AG08396 (cell line): Measurements from ENCODE around the gene ZNF438.
A peak's percentile ranks its signal among the peaks of the same experiment; 100 is the strongest.

Source experiments
- DNase-seq: peaks from one replicate; pipeline ENCODE4 v3.0.0; 2012; ENCODE audit warnings: low spot score, mixed read lengths

ZNF438 gene

DNA sequence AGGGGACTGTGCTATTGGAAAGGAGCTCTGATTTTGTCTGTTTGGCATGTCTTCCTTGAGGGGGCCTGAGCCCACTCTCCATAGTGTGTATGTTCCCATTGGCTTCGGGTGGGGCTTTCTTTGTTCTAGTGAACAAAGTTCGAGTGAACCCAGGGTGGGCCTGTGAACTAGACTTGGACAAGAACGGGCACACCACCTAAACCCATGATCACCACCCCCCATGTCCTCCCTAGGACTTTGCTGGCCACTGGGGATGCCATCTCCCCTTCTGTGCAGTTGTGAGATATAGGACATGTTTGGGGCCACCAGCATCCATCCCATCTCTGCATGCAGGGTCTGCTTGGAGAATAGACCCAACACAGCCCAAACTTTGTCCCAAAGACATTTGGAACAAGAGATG lies 206.6 kb downstream of the ZNF438 start:
- no peak for DNase-seq

DNA sequence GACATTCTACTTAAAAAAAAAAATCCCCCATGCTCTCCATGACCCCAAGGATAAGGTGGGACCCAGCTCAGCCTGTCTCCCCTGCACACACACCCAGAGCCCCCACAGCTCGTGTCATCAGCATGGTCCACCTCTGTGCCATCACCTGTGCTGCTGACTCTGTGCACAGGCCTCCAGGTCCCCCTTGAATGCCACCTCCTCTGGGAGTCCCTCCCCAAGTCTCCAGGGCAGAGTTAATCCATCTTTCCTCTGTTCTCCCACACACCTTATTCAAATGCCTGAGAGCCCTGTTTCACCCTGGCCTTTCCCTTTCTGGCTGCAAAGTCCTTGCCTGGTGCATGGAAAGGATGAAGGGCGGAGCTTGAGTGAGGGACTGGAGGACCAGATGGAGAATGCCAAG lies 208.0 kb downstream of the ZNF438 start:
- DNase-seq, result no peak

GRCh38 chr10:30822693-30823465 lies 208.8 kb downstream of the ZNF438 start:
- DNase-seq, result no peak

- DNase-seq, result no peak
Measured at GRCh38 chr10:30821994-30822692, 209.5 kb downstream of the ZNF438 start.

- no peak for DNase-seq
Measured at GRCh38 chr10:30821261-30821993, 210.2 kb downstream of the ZNF438 start.

DNA sequence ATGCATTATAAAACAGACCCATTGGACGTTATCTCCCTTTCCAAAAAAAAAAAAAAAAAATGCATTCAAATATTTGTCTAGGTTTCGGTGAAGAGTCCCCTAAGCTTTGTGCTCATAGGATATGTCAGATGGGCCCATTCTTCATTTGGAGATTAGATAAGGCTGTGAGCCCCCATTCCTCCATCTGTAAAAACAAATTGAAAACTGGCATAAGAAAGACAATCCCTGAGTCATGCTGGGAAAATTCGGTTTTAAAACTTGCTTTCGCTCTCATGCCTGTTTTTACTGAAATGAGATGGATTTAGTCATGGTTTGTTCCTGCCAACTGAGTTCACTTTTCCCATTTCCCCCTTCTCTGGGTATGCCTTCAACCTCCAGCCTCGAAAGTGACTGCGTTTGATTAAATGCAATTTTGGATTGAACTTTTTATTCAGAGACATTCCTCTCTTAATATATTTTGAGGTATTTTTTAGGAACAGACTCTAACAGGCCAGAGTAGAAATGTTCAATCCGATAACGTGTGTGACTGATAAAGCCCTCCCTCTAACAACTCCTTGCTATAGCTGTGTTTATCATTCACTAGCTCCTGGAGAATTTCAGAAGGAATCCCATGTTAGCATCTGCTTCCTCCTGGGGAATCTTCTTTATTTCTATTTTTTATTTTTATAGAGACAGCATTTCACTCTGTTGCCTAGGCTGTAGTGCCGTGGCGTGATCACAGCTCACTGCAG lies 211.2 kb downstream of the ZNF438 start:
- peak; percentile 68 for DNase-seq

DNA sequence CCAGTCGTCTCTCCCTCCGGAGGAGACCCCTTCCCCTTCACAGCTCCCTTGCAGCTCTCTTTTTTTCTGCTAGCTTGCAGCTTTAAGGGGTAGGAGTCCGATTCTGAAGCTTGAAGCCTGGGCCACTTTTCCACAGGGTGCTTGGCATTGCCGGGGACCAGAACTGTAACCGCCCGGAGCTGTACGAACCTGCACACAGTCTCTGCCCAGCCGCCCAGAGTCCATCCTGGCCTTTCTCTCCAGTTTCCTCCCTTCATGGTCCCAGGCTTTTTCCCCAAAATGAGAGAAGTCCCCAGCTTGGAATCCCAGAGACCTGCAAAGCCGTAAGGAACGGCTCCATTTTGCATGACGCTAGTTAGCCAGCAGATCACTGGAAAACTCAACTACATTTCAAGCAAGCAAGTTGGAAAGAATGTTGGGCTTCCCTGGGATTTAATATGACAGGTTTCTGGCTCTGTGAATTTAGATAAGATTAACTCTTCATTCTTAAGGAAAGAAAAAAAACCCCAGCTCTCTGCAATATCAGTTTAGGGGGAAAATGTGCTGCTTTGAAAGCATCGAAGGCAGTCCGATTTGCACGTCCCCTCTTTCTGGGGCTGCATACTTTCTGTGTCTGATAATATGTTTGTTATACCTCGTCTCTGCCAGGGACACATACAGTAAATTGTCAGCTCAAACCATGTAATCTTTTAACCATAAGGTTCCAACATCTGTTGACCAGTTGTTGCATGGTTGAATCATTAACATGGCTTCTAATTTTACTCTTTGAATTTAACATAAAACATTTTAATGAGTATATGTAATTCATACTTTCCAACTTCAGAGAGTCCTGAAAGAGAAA lies 212.1 kb downstream of the ZNF438 start:
- DNase-seq, result no peak

DNA sequence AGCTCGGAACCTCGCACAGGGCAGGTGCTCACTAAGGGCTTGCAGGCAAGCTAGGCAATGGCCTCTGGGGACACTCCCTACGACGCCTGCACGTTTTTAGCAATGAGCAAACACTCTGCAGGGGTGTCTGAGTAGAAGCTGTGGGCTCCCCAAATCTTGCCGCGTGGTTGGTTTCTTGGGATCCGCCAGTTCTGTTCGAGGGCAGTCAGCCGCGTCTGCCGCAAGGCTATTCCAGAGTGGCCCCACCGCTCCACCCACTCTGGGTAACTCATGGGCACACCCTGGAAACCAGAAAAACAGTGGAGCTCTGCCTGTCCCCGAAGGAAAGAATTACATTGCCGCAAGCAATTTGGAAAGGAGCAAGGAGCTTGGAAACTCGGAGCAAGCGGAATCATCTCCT lies 212.8 kb downstream of the ZNF438 start:
- DNase-seq, result peak; percentile 32

DNA sequence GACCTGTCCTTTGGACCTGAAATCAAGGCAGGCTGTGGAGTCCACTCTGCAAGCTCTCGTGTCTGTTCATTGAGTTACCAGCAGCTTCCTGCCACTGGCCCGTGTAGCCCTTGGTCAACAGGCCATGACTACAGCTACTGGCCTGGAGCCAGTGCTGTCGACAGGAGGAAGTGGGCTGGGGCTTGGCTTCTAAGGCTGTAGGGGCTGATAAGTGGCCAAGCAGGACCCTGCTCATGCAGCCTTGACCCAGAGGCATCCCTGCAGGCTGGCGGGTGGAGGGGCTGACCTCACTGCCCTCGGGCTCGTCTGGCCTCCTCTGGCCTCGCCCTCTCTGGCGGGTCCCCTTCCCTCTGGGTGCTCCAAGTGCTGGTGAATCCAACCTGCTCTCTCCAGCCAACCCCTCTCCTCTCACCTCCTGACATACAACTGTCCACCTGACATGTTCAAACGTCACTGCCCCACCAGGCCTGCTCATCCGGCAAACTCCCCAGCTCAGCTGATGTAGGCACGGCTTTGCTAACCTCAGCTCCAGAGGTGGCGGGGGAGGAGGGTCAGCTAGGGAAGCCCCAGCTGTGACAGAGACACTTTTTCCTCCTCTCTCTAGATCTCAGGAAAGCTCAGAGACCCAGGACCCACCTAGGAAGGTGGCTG lies 213.5 kb downstream of the ZNF438 start:
- peak; percentile 29 for DNase-seq

GRCh38 chr10:30817541-30817940 lies 214.1 kb downstream of the ZNF438 start:
- DNase-seq, result no peak

- DNase-seq, result no peak
Measured at GRCh38 chr10:30816820-30817171, 214.9 kb downstream of the ZNF438 start.

DNA sequence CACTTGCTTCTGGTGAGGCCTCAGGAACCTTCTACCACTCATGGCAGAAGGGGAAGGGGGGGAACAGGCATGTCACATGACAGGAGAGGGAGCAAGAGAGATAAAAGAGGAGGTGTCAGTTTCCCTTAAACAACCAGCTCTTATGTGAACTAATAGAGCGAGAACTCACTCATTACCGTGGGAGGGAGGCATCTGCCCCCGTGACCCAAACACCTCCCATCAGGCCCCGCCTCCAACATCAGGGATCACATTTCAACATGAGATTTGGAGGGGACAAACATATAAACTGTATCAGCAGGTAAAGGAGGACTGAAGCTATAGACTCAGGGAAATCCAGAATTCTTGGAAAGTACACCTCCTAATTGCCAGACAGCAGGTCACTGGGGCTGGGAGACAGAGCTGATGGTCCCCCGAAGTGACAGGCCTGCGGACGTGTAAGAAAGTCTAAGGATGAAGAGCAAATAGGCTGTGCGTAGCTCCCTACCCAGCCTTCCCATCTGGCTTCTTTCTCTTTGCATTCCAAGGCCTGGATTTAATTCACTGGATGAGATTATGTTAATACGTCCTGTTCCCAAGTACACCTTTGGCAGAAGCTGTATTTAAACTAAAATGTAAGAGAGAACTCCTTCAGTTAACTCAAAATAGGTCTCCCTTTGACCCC lies 215.4 kb downstream of the ZNF438 start:
- no peak for DNase-seq

GRCh38 chr10:30813872-30814481 lies 217.7 kb downstream of the ZNF438 start:
- DNase-seq, result no peak

- DNase-seq, result peak; percentile 67
Measured at GRCh38 chr10:30812018-30812851, 219.4 kb downstream of the ZNF438 start.

DNA sequence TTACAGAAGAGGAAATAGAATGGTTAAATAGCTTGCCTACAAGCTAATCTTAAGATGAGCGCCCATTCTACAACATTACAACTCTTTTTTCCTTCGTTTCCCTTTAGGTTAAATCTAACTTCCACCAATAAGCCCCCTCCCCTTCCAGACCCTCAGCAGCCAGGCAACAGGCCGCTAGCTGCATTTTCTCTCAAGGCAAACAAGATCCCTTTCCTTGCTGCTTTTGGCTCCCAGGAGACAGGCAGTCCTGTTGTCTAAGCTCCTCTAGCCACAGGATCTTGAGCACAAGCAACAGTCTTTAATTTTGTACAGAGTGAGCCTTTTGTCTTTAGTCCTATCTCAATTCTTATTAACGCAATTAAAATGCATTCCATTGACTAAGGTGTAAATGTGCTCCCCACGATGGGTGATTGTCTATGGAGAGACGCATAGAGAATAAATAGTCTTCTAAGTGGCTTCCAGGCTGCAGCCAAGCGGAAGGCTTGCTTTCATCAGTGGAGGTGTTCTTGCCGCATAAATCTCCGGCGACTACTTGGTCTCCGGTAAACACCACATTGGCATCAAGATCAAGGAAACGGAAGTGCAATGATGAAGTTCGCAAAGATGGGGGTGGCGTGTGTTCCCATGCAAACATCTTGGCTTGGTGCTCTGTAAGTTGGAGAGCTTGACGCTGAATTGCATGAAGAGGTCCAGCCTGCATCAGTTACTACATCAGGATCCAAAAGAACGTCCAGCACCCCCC lies 220.2 kb downstream of the ZNF438 start:
- no peak for DNase-seq

DNA sequence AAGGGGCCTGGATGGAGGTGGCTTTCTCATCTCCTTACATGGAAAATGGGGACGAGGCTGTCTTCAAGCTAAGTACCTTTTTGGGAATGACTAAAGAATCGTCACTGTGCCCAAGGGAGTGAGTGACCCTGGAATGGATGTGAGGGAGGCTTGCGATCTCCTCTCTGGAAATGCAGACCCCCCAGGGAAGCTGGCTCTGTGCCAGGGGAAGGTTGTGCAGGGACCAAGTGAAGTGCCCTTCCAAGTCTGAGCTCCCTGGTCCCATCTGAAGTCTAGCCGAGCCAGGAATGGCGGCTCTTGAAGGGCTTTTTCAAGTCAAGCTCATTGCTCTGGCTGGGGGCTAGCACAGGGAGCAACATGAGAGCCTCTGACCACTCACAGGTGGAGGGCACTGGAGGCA lies 221.2 kb downstream of the ZNF438 start:
- no peak for DNase-seq

DNA sequence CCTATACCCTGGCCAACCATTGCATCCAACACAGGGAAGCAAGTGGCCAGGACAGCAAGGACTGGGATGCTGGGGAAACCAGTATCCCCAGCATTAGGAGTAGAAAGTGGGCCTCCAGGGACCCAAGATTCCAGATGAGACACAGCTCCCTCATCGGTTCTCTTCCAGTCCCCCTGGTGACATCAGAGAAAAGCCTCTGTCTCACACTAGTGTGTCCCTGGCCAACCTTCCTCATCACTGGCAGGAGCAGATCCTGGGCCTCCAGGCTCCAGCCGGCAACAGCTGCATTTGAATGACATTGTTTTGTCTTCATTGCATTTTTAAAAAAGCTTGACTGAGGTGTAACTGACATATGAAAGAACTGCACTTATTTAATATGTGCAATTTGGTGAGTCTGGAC lies 224.8 kb downstream of the ZNF438 start:
- DNase-seq, result no peak

- no peak for DNase-seq
Measured at GRCh38 chr10:30805061-30805460, 226.6 kb downstream of the ZNF438 start.
